Neural progenitor cell (in vitro differentiated cells): Measurements from ENCODE around the gene CEP55.

Experiments
- EZH2 ChIP-seq: fragments of 200-600 bp; sonication (generic); IDR thresholded peaks from 2 replicates; pipeline ENCODE4 v1.6.1; 2017; ENCODE audit warnings: antibody characterized with exemption, mild to moderate bottlenecking, moderate library complexity
- TF ChIP-seq, protein P1 (sequence below): fragments of 200-600 bp; sonication (generic); IDR thresholded peaks from 2 replicates; pipeline ENCODE4 v1.5.1; 2017; ENCODE audit warnings: antibody characterized with exemption, mild to moderate bottlenecking

DNA sequence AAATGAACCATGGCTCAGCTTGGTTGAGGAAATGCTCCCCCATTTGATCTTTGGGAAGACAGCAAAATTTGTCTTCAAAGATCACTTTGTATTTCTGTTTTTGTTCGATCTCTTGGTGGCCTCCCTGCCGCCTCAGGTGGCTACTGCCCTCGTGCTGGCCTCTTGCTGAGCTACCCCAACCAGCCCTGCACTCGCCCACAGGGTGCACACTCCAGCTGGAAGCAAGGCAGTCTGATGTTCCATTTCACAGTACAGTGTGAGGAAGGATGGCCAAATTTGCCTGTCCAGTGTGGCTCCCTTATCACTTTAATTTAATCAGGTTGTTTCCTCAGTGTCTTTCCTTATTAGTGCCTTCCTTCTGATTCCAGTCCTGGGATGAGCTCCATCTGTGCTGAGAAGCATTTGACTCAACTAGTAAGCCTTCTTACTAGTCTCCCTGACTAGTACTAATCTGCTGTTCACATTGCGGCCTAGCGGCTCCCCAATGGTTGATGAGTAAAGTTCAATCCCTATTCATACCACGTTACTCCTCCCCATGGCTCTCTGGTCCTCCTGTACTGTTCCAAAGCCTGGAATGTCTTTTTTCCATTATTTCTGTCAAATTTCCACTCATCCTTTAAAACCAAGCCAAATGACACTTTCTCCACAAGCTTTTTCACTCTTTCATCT lies 22.5 kb upstream of the CEP55 start:
- TF ChIP-seq, protein P1, sequence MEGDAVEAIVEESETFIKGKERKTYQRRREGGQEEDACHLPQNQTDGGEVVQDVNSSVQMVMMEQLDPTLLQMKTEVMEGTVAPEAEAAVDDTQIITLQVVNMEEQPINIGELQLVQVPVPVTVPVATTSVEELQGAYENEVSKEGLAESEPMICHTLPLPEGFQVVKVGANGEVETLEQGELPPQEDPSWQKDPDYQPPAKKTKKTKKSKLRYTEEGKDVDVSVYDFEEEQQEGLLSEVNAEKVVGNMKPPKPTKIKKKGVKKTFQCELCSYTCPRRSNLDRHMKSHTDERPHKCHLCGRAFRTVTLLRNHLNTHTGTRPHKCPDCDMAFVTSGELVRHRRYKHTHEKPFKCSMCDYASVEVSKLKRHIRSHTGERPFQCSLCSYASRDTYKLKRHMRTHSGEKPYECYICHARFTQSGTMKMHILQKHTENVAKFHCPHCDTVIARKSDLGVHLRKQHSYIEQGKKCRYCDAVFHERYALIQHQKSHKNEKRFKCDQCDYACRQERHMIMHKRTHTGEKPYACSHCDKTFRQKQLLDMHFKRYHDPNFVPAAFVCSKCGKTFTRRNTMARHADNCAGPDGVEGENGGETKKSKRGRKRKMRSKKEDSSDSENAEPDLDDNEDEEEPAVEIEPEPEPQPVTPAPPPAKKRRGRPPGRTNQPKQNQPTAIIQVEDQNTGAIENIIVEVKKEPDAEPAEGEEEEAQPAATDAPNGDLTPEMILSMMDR = no peak
- TF ChIP-seq EZH2 = no peak
